ENCODE data around the gene OGFRL1.

The OGFRL1 gene

DNA sequence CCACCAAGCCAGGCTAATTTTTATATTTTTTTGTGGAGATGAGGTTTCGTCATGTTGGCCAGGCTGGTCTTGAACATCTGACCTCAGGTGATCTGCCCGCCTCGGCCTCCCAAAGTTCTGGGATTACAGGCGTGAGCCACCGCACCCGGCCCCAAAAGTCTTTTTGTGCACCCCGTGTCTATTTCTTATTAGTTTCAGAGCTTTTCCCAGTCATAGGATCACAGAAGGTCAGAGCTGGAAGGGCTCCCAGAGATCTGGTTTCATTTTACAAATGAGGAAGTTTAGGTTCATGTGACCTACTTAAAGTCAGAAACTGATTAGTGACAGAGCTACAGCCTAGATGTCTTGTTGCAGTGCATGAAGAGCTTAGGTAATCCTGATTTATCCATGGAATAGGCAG, 1.6 kb upstream of the OGFRL1 start:
- peaks cover 39 to 45% of the 10 kb centered on the region in 2 experiments for H3K4me1 ChIP-seq (ENCODE audit: control insufficient read depth in 1 of 2, insufficient read depth in 1 of 2, low read depth in 1 of 2, low read length in 1 of 2)
- H3K4me3 ChIP-seq (ENCODE audit: low read depth in 1 of 2, low read length in 1 of 2) = peak overlapping the region; percentile 60 to 95
- peak overlapping the region; percentile 100 for H3K27ac ChIP-seq
- no peaks in the 10 kb centered on the region for H3K27me3 ChIP-seq
- H3K36me3 ChIP-seq = peaks cover 3% of the 10 kb centered on the region
- H3K9me3 ChIP-seq = no peaks in the 10 kb centered on the region
- TF ChIP-seq CTCF (IDR thresholded peaks at IDR 0.05) = no peak

DNA sequence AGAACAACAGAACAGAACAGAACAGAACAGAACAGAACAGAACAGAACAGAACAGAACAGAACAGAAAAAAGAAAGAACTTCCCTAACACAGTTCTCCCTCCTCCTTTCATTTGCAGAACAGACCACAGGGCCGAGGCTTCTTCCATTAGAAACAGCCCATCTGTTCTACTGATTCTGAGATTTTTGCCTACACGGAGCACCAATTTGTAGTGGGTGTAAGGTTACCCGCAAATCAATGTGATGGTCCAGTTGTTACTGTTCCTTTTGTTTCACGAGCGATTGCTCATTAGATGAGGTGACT, 734 bp upstream of the OGFRL1 start:
- peaks cover 5% of the 10 kb centered on the region for H3K36me3 ChIP-seq
- no peaks in the 10 kb centered on the region for H3K27me3 ChIP-seq
- no peaks in the 10 kb centered on the region for H3K9me3 ChIP-seq
- H3K4me1 ChIP-seq (ENCODE audit: control insufficient read depth in 1 of 2, insufficient read depth in 1 of 2, low read depth in 1 of 2, low read length in 1 of 2) = peaks cover 48 to 52% of the 10 kb centered on the region in 2 experiments
- peak overlapping the region; percentile 100 for H3K27ac ChIP-seq
- peak overlapping the region; percentile 60 to 95 for H3K4me3 ChIP-seq (ENCODE audit: low read depth in 1 of 2, low read length in 1 of 2)
- no peak for TF ChIP-seq CTCF (IDR thresholded peaks at IDR 0.05)

- peak overlapping the region; percentile 100 for H3K27ac ChIP-seq
Observed at GRCh38 chr6:71289039-71289801, 609 bp downstream of the OGFRL1 start.

DNA sequence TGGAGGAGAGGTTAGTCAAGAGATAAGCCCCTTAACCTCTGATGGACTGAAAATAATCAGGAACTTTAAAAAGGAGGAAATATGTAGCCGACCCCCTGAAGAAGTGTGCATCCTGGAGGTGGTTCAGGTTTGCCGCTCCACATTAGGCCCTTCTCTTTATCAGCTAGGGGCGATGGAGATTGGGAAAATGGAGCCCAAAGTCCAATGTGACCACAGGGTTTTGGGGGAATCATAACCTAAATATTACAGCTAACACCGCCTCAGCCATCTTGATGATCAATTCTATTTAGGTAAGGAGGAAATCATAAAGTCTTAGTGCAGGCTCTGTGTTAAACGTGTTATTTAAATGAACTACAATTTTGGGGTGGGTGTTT, 1.2 kb downstream of the OGFRL1 start:
- Histone ChIP-seq H3K36me3 (peaks cover 23% of the 10 kb centered on the region), H3K4me1 (ENCODE audit: control insufficient read depth in 1 of 2, insufficient read depth in 1 of 2, low read depth in 1 of 2, low read length in 1 of 2) (peaks cover 65 to 69% of the 10 kb centered on the region in 2 experiments), H3K4me3 (ENCODE audit: low read depth in 1 of 2, low read length in 1 of 2) (peak overlapping the region; percentile 60 to 95), H3K27ac (peak overlapping the region; percentile 100), H3K27me3 (no peaks in the 10 kb centered on the region), H3K9me3 (no peaks in the 10 kb centered on the region)
- no peak for TF ChIP-seq CTCF (IDR thresholded peaks at IDR 0.05)

More at GRCh38 chr6:71289039-71289801, 609 bp downstream of the OGFRL1 start:
- TF ChIP-seq CTCF (IDR thresholded peaks at IDR 0.05) = no peak
- H3K27me3 ChIP-seq = no peaks in the 10 kb centered on the region
- H3K36me3 ChIP-seq = peaks cover 18% of the 10 kb centered on the region
- H3K9me3 ChIP-seq = no peaks in the 10 kb centered on the region
- H3K4me3 ChIP-seq (ENCODE audit: low read depth in 1 of 2, low read length in 1 of 2) = peak overlapping the region; percentile 60 to 95
- peaks cover 61 to 66% of the 10 kb centered on the region in 2 experiments for H3K4me1 ChIP-seq (ENCODE audit: control insufficient read depth in 1 of 2, insufficient read depth in 1 of 2, low read depth in 1 of 2, low read length in 1 of 2)

DNA sequence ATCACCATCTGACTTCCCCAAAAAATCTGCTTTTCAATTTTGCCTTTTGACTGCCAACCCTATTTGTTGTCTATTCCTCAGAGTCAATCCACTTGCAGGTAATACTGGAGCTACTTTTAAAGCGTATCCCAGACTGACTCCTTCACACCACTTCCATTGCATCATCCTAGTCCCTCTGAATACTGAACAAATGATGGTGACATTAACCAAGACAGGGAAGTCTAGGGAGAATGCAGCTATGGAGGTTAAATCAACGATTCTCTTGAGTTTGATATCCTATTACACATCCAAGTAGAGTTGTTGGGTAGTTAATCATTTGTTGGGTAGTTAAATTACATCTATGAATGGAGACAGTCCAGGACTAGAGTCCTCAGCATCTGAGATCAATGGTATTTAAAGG, 2.0 kb downstream of the OGFRL1 start:
- Histone ChIP-seq H3K27me3 (no peaks in the 10 kb centered on the region), H3K4me3 (ENCODE audit: low read depth in 1 of 2, low read length in 1 of 2) (peak overlapping the region; percentile 60 to 95), H3K27ac (peak overlapping the region; percentile 100), H3K9me3 (no peaks in the 10 kb centered on the region), H3K4me1 (ENCODE audit: control insufficient read depth in 1 of 2, insufficient read depth in 1 of 2, low read depth in 1 of 2, low read length in 1 of 2) (peaks cover 69 to 71% of the 10 kb centered on the region in 2 experiments), H3K36me3 (peaks cover 31% of the 10 kb centered on the region)
- no peak for TF ChIP-seq CTCF (IDR thresholded peaks at IDR 0.05)
